Endothelial cell of hepatic sinusoid (primary cell): ENCODE data around the gene TRIM2.

Experiments
- in situ Hi-C: cut with HindIII; loops from 2 replicates; pipeline ENCODE4 v1.10.0; 2017; ENCODE audit warnings: low sequenced_read_pairs

TRIM2 gene

DNA sequence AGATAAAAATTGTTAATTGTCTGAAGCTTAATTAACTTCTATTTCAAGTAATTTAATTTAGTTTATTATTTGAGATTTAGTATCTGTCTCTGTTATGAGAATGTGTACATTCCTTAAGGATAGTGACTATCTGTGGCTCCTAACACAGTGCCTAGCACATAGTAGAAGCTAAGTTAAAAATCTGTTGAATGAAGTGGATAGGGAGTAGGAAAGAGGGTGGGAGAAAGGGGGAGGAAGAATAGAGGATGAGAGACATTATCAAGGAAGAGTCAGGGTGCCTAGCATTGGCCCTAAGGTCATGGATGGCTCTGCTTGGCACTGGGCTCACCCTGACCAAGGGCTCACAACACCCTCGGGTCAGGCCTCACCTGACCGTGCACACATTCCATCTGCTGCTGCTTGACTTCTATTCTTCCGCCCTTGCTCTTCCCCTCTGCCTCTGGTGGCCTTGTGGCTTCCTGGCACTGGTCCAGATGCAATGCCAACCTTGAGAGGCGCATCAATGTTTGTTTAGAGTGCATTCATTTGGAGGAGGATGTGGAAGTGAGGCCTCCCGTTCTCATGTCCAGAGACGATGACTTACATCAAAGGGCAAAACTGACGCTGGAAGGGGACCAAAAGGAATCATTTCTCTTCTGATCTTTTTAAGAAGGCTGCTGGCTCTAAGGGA lies 42.3 kb downstream of the TRIM2 start:
- in situ Hi-C loops: no loop called here

DNA sequence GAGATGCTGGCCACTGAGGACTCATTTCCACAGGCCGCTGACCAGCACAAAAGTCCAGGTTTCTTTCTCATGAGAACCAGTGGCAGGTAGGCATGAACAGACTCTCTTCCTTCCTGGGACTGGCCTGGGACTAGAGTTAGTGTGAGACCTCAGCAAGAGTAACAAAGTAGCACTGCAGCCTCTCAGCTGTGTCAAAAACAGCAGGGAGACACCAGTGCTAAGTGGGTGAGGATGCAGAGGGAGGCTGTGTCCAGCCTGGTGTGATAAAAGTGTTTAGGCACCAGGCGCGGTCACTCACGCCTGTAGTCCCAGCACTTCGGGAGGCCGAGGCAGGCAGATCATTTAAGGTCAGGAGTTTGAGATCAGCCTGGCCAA lies 42.9 kb downstream of the TRIM2 start:
- in situ Hi-C loops: no loop called here

DNA sequence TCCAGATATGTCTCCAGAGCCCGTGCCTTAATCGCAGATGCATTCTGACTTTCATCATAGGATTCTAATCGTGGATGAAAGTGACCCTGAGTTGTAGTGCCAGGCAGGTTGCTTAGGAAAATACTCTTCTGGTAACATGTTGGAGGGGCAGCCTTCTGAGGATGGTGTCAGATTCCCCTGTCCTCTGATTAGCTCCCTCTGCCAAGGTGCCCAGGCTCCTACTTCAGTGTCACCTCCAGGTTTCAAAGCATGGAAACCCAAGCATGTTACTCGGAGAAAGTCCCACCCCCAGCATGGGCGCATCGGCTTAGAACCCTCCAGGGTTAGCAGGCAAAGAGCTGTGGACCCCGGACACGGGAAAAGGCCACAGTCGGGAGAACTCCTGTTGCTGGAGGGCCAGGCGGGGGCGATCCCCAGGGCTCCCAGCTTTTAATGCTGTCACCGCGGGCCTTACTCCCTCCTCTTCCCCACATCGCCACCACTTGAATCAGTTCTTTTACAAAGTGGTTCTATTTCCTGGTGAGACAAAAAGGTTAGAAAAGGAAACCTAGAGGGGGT lies 44.5 kb downstream of the TRIM2 start:
- in situ Hi-C loops: no loop called here

DNA sequence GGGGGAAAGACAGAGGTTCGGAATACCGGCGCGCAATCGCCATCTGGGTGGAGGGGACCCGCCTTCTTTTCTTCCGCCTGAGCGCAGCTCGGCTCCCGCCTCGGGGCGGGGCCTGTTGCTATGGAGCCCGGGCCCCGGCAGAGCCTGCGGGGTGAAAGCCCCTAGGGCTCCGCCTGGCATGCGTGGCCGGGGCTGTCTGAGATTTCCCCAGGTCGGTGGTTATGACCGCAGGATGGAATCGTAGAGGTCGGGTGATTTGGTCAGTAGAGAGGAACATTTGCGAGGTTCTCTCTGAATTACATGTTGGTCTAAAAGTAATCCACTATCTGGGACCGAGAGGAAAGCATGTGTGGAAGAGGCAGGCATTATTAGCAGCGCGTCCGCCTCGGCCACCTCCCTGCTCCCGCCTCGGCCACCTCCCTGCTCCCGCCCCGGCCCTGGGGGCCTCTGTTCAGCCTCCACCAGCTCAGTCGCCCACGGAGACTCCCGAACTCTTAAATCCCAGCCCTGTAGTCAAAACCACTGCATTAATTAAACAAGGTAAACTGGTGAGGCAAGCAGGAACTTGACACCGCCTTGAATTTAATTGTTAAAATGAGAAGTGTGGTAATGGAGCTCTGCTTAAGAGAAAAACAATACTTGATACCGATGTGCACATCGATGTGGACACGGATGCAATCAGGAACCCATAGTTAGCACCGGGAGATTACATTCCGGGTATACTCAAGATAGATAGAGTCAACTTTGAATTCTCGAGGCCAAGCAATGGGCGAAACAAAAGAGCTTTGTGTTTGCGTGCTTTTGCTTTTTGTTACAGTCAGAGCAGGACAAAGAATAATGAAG lies 45.2 kb downstream of the TRIM2 start:
- in situ Hi-C loops: no loop called here

DNA sequence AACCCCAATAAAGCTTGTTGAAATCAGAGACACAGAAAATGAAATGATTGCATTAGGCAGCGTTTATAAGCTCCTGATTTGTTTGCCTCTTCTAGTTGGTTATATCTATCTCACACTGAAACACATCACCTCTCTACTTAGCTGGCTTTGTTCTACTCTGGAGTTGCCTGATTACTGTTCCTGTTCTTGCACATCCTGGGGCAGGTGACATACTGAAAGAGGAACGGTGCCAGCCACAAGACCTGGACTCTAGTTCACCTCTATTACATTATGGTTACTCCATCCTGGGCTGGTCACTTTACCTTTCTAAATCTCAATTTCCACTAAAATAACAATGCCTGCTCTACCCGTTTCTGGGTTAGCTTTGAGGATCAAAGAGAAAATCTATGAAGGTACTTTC lies 47.9 kb downstream of the TRIM2 start:
- in situ Hi-C loops: no loop called here

DNA sequence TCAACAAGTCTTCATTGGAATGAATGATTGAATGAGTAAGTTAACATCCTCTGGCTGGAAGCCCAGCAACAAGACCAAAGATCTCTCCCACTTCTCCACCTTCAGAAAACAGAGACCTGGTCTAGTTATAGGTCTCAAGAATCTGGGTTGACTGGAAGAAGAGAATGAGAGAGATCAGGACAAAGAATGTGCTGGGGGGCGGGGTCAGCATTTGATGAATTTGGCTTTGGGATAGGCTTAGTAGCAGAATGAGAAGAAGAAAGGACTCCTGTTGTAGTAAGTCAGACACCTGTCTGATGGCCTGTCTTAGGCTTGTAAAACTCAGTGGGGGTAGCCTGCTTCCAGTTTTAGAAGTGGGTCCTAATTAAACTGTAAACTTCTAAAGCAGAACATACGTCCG lies 51.0 kb downstream of the TRIM2 start:
- in situ Hi-C loops: loop anchor here (5.0 kb wide), 1 partner anchor 67 kb away; no protein-coding TSS in a partner anchor

DNA sequence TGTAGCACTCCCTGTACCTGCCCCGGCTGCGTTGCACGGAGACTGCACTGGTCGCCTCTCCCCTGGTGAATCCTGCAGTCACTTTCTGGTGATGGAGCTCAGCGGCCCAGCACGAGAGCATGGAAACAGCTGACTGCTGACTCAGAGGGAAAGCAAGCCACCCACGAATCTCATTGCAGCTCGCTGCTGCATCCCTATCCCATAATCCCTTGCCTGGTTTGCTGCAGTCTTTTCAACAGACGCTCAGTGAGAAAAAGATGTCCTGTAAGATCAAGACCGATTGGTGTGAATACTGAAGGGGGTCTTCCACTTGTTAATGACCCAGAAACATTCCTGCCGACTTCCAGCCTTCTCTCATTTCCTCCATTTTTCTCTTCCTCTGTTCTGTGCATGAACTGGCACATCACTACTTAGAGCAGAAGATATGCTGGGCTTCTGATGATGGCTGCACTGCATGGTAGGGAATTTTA lies 52.9 kb downstream of the TRIM2 start:
- in situ Hi-C loops: loop anchor here (5.0 kb wide), 1 partner anchor 65 kb away; no protein-coding TSS in a partner anchor

DNA sequence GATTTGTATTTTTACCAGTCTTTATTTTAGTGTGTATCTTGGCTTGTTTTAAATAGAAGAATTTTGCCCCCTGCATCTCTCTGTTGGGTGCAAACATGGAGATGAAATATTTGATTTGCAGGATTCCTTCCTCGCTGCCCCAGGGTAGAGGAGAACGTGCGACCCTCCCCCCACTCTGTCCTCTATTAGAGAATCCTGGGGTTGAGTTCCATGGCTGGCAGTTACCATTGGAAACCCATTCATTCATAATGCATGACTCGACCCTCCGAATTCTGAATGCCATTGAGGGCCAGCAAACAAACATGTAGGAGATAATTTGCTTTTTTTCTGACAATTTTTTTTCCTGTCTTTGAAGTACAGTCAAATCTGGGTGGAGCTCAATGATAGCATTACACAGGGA lies 53.7 kb downstream of the TRIM2 start:
- in situ Hi-C loops: loop anchor here (5.0 kb wide), 1 partner anchor 64 kb away; no protein-coding TSS in a partner anchor

DNA sequence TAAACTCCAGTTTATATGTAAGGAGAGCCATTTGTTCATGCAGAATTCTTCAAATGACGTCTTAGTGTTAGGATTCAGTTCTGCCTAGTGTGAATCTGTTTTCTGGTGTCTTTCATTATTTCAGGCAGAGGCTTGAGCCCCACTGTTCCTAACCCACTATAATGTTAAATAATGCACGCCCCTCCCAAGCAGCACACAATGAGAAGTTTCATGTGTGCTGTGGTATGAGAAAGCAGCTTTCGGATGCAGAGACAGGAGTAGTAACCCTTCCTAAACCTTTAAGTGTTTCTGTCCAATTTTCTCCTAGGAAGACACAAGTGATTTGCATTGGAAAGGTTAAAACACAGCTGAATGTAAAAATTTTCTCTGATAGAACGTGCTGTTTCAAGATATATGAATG lies 54.5 kb downstream of the TRIM2 start:
- in situ Hi-C loops: loop anchor here (5.0 kb wide), 1 partner anchor 64 kb away; no protein-coding TSS in a partner anchor

DNA sequence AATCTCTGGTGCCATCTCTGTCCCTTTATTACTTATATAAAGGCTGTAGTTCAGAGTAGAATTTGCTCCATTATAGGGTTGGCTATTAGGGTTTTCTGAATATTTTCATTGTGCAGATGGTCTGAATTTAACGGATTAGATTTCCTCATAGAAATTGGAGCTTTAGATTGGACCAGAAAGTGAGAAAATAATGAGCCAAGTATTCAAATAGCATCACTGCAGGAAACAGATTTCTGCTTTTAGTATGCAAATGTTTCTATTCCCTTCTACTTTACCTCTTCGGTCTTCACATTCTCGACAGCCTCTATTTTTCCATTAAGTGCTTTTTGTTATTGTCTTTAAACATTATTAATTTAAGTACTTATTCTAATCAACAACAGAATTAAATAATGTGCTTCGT lies 55.4 kb downstream of the TRIM2 start:
- in situ Hi-C loops: loop anchor here (5.0 kb wide), 1 partner anchor 63 kb away; no protein-coding TSS in a partner anchor

DNA sequence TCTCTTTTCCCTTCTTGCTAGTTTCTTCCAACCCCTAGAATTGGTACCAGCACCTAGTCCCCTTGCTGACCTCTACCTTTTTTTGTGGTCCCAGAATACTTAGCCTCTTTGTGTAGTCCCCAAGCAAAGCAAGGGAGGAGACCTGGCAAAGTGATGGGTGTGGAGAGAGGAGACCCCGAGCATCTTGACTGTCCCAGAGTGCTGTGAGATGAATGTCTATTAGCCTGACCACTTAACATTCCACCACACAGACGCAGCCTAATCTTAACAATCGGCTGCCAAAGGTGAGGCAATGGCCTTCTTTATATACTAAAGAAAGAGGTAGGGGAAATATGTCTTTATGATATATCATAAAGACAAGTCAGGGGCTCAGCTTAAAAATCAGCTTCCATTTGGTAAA lies 55.9 kb downstream of the TRIM2 start:
- in situ Hi-C loops: no loop called here

DNA sequence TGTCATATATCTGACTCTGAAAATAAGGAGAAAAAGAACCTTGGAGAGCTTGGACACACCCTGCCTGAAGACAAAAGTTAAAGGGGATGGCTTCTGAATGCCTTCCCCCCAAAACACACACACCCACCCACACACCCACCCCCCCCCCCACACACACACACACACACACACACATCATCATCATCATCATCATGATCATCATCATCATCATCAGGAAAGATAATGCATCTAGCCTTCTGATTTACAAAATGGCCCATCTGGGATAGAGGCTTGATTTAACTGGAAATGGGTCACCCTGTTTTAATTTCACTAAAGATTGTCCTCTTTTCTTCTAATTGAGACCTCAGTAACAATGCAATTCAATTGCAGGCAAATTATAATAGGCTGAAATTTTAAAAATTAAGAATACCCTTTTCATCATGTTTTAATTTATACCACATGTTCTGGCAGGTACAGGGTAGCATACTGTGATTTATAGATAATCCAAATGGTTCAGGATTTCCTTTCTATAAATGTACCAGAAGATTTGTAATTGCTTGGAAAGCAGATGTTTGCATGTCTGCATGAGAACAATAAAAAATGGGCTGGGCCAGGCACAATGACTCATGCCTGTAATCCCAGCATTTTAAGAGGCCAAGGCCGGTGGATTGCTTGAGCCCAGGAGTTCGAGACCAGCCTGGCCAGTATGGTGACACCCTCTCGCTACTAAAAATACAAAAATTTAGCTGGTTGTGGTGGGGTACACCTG lies 56.5 kb downstream of the TRIM2 start:
- in situ Hi-C loops: no loop called here

DNA sequence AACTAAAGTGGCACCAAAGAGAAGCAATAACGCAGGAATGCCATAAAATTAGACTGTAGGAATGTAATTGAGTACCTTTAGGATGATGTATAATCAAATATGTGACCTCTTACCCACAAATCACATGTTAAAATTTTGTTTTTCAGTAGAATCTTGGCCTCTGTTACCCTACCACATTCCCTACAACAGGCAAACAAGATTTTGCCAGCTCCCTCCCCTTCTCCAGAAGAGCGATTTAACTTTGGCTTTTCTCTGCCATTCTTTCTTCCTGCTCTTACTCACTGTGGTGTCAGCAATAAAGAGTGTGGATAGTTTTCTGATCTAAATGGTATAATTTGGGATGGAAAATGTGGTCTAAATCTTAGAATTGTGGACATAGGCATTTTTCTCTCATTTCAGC lies 57.2 kb downstream of the TRIM2 start:
- in situ Hi-C loops: no loop called here

DNA sequence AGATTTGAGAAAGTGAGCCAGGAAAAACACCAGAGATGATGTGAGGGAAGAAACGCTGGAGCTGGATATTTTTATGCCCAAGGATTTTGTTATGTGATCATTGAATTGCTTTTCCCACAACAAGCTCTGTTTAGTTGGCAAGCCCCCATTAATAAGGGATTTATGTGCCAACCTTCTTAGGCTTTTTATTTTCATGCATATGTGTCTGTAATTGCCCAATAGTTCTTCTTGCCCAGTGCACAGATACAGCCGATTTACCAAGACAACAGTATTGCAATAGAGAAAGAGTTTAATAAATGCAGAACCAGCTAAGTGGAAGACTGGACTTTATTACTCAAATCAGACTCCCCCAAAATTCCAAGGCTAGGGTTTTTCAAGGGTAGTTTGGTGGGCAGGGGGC lies 57.7 kb downstream of the TRIM2 start:
- in situ Hi-C loops: no loop called here

DNA sequence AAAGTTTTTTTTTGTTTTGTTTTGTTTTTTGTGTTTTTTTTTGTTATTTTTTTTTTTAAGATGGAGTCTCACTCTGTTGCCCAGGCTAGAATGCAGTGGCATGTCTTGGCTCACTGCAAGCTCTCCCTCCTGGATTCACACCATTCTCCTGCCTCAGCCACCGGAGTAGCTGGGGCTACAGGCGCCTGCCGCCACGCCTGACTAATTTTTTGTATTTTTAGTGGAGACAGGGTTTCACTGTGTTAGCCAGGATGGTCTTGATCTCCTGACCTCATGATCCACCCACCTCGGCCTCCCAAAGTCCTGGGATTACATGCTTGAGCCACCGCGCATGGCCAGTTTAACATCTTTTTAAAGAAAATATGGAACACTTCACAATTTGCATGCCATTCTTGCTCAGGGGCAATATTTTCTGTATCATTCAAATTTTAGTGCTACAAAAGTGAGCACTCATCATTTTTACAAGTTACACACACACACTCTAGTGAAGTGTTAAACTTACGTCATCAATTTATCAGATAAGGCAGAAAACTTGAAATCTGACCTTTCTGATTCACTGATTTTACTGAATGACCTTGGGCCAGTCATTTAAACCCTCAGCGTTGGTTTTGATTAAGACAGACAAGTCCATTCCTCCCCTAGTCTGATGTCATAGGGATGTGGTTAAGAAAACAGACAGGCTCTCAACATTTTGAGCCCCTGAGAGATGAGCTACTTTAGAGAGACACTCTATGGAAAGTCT lies 61.2 kb downstream of the TRIM2 start:
- in situ Hi-C loops: no loop called here

DNA sequence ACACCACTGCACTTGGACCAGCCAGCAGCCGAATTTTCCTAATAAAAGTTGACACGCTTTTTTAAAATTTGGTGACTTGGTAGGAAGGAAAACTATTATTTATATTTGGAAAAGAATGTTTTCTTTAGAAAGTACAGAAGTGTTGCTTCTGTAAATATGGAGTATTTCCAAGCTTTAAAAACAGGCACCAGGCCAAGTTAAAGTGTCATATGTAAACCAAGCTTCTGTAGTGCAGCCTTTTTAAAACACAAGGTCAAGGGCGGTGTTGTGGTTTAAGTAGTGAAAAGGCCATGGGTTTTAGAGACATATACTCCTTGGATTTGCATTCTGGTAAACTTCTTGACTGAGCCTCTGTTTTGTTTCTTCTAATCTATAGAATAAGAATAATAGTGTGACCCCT lies 62.7 kb downstream of the TRIM2 start:
- in situ Hi-C loops: no loop called here

DNA sequence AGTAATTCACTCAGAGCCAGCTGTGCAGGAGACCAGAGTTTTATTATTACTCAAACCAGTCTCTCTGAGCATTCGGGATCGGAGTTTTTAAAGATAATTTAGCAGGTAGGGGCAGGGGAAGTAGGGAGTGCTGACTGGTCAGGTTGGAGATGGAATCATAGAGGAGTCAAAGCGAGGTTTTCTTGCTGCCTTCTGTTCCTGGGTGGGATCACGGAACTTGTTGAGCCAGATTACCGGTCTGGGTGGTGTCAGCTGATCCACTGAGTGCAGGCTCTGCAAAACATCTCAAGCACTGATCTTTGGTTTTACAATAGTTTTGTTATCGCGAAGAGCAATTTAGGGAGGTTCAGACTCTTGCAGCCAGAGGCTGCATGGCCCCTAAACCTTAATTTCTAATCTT lies 63.6 kb downstream of the TRIM2 start:
- in situ Hi-C loops: no loop called here

DNA sequence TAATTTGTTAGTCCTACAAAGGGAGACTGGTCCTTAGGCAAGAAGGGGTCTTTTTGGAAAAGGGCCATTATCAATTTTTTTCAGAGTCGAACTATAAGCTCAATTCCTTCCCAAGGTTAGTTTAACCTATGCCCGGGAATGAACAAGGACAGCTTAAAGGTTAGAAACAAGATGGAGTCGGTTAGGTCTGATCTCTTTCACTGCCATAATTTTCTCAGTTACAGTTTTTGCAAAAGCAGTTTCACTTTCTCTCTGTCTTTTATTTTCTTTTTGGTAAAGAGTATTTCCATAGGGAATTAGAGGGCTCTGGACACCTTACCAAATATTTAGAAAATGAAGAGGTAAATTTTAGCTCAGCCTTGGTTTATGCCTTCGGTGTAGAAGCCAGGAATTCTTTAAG lies 64.1 kb downstream of the TRIM2 start:
- in situ Hi-C loops: no loop called here

DNA sequence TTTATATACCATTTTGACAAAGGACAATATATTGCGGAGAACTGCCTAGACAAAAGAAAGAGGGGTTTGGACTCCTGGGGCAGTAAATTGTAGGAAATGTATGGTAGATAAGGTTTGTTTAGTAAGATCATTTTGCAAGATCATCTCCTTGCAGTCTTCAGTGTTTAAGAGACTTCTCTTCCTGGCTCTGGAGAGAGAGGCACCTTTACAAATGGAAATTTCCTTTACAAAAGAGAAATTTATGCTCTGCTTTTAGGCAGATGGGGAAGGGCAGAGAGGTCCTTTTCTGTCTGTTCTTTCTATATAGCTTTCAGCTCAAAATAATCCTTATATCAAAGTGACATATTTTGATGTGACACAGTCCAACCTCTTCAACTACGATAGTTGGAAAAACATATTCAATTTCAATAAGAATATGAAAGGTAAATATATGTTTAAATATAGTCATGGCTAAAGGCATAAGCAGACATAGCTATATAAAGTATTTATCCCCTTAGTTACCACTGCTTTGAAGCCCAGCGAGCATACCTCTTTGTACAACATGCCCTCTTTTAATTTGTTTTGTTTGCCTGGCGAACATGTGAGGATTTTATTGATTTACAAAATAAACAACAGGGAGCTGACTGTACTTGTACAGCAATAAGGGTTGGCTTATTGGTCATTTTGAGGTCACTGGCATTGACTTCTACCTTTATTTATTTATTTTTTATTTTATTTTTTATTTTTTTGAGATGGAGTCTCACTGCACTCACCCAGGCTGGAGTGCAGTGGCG lies 65.2 kb downstream of the TRIM2 start:
- in situ Hi-C loops: no loop called here

DNA sequence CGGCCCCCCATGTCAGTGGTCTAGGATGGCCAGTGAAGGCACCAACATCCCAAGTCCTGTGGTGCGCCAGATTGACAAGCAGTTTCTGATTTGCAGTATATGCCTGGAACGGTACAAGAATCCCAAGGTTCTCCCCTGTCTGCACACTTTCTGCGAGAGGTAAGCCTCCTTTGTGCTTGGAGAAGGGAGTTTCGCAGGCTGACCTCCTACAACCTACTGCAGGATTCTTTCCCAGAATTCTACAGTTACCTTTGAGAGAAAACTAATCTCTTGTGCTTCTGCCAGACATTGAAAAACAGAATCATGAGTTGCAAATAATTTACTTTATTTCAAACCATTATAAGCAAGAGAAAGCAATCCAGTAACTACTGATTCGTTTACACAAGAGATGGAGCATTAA lies 66.1 kb downstream of the TRIM2 start:
- in situ Hi-C loops: no loop called here
